ENCODE results near the gene CA5A.
A peak's percentile ranks its signal among the peaks of the same experiment; 100 is the strongest.
"Not testable (repeated sequence)": the region's sequence is repeated elsewhere in the genome, so short reads cannot be mapped to it uniquely, and the experiment has no call there.

The CA5A gene

DNA sequence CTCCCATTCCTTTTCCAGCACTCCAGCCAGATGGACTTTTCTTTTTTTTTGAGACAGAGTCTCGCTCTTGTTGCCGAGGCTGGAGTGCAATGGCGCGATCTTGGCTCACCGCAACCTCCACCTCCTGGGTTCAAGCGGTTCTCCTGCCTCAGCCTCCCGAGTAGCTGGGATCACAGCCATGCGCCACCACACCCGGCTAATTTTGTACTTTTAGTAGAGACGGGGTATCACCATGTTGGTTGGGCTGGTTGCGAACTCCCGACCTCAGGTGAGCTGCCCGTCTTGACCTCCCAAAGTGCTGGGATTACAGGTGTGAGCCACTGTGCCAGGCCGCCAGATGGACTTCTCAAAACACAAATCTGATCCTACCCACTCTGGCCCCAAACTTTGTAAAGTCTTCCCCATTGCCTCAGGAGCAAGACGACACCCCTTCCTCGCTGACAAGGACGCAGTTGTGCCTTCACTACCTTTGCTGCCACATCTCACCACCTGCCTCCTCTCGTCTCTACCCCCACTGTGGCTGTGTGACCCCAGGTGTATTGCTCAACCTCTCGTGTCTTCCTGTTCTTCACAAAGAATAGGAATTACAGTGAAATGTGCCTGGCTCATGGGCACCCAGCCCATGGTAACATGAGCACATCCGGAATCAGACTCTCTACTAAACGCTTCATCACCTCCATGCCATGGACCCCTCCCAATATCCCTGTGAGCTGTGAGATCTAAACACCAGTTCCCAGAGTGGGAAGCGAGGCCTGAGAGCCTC, 11.2 kb upstream of the CA5A start:
- DNase-seq: no peak

DNA sequence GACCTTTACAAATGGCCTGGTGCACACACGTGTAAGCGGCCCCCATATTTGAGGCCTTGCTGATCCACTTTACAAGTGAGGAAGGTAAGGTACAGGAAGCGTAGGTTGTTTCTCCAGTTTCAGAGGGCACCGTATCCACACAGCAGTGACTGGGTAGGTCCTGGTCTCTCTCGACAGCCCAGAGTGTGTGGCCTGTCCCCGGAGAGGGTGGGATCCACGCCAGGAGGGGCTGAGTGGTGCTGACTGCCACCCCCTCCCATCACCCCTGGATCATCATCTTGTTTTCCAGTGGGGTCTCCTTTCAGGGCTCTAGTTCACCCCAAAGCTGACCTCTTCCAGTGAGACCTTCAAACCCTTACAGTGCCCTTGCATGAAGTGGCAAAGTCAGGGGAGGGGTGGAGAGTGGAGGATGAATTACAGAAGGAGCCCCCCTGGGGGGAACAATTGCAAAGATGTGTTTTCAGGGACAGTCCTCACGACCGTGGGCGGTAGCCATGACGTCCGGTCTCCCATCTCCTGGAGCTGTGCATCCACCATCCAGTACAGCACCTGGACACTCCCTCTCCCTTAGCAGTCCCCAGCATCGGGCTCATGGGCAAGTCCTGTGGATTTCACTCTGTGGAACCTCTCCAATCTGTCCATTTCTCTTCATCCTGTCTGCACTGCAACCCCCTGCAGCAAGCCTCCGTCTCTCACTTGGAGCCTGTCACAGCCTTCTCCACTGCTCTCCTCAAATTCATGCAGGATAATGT, 10.4 kb upstream of the CA5A start:
- no peak for DNase-seq

DNA sequence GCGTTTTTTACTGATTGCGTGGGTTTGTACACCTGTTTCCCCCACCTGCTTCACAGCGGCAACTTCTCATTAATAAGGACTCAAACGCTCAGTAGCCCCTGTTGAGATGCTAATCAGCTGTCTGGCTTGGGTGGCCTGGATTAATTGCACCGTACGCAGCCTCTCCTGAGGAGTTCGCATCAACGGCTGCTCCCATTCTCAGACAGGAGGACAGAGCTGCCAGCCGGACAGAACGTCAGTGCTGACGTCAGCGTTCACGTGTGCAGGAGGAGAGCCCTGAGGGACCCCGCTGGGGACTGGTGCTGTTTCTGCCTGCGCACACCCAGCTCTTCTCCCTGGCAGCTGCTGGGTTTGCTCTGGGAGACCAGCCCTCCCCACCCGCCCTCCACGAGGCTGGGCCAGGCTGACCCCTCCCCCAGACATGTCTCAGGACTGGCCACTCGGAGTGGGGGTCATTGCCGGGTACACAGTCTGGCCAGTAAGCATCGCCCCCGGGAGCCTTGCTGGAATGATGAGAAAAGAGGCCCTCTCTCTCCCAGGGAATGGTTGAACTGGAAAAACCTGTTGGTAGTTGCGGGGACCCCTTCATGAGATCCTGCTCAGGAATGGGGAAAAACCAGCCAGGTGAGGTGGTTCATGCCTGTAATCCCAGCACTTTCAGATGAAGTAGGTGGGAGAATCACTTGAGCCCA, 9.2 kb upstream of the CA5A start:
- peak; percentile 85 for DNase-seq

DNA sequence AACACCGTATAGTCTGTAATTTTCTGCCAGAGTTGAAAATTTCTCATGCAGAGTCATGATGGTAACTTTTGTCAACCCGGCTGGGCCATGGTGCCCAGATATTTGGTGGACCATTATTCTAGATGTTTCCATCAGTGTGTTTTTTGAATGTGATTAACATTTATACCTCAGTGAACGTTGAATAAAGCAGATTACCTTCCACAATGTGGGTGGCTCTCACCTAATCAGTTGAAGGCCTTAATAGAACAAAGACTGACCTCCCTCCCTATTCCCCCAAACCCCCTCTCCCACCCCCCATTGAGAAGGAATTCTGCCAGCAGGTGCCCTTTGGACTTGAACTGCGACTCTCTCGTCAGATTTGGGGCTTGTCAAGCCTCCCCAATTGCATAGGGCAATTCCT, 6.4 kb upstream of the CA5A start:
- DNase-seq: no peak

DNA sequence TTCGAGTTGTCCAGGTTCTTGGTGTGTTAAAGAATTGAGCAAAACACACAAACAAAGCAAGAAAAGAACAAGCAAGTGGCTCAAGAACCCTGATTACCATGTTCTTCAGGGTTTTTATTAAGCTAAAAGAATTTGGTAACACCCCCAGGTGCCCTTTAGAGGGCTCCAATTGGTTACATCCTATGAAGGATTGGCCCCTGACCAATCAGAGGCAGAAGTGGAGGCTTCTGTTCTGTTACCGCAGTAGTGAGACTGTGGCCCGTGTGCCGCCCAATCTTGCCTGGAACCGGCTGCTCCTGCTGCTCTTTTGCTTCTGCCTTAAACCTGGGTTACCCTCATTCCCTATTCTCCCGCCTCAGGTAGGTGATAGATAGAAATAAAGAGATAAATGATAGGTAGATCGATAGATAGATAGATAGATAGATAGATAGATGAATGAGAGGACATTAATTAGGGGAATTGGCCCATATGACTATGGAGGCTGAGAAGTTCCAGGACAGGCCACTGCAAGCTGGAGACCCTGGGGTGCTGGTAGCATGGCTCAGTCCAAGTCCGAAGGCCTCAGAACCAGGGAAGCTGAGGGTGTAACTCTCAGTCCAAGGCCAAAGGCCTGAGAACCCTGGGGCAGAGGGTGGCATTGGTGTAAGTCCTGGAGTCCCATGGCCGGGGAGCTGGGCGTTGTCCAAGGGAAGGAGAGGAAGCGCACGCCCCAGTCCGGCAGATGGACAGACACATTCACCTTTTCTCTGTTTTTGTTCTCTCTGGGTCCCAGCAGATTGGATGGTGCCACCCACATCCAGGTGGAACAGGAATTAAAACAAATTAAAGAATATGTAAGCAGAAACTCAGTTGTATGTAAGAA, 3.5 kb upstream of the CA5A start:
- DNase-seq: no peak

DNA sequence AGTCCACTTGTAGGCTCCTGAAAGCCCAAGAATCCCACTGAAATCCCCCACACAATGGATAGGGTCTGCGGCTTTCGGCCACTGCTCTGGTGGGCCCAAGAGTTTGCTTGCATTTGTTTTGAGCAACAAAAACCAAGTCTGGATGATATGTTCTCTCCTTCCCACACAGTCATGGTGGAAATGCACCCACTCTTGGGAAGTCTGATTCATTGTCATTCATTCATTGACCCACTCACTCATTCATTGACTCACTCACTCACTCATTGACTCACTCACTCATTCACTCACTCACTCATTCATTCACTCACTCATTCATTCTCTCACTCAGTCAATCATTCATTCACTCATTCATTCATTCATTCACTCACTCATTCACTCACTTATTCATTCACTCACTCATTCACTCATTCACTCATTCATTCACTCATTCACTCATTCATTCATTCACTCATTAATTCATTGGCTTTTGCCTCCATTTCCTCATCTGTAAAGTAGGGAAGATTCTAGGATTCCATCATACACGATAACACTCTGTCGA, 2.2 kb upstream of the CA5A start:
- DNase-seq: no peak

DNA sequence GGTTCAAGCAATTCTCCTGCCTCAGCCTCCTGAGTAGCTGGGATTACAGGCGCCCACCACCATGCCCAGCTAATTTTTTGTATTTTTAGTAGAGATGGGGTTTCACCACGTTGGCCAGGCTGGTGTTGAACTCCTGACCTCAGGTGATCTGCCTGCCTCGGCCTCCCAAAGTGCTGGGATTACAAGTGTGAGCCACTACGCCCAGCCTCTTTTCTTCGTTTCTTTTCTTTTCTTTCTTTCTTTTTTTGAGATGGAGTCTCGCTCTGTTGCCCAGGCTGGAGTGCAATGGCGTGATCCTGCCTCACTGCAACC, 858 bp upstream of the CA5A start:
- not testable (repeated sequence) for DNase-seq

DNA sequence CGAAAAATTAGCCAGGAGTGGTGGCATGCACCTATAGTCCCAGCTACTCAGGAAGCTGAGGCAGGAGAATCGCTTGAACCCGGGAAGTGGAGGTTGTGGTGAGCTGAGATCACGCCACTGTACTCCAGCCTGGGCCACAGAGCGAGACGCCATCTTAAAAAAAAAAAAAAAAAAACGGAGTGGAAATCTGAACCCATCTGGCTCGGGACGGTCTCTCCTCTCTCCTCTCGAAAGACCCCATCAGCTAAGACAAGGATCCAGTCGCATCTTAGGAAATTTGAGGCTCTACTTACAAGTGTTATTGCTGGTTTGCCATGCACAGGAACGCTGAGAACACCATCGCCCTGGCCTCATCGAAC, 334 bp downstream of the CA5A start:
- DNase-seq: not testable (repeated sequence)

DNA sequence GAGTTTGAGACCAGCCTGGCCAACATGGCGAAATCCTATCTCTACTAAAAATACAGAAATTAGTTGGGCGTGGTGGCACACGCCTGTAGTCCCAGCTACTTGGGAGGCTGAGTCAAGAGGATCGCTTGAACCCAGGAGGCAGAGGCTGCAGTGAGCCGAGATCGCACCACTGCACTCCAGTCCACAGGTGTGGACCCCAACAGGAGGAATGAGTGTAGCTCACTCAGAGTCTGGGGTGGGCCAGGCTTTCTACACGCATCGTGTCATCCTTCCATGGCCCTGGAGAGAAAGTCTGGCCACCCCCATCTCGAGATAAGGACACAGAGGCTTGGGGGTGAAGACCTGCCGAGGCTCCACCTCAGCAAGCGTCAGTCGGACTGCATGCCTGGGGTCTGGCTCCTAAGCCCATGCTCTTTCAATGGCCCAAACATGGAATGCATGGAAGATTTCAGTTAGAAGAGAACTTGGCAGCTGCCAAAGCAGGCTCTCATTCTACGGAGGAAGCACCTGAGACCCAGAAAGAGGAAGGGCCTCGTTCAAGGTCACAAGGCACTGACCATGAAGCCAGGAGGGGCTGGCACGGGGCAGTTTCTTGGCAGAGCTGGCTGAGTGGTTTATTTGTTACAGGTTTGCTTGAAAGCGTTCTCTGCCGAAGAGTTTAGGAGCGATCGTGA, 1.4 kb downstream of the CA5A start:
- DNase-seq: not testable (repeated sequence)

DNA sequence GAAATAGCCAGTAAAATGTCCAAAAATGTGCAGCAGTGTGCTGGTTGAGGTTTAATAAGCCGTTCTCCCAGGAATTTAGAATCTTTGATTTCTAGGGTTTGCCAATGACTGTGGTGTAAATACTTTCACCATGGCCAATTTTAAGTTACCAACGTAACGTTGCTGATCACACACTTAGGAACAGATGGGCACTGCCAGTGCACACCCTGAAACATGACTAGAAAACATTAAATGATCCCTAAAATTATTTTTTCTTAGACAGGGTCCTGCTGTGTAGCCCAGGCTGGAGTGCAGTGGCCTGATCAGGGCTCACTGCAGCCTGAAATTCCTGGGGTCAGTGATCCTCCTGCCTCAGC, 3.2 kb downstream of the CA5A start:
- DNase-seq: no peak

DNA sequence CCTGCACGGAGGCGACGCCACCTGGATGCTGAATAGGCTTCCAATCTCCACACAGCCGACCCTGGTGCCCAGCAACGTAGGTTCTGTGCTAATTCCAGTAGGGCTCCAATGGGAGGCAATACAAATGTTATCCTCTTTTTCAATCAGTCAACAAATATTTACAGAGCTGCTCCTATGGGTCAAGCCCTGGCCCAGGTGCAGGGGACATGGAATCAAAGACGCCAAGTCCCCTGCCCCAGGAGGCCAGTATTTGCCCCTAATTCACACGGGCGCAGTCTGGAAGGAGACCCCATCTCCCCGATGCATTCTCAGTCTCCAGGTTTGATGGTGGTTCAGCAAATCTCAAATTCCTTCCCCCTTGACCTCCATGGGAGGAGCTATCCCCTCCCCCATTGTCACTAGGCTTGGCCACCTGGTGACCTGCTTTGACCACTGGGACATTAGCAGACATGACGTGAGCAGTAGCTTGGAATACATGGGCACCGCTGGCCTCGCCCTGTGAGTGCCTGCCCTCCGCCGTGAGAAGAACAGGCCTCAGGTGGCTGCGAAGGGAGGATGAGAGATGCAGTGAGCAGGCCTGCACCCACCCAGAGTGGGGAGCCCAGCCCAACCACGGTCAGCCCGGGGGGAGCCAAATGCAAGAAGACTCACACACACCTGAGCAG, 3.7 kb downstream of the CA5A start:
- DNase-seq: not testable (repeated sequence)

DNA sequence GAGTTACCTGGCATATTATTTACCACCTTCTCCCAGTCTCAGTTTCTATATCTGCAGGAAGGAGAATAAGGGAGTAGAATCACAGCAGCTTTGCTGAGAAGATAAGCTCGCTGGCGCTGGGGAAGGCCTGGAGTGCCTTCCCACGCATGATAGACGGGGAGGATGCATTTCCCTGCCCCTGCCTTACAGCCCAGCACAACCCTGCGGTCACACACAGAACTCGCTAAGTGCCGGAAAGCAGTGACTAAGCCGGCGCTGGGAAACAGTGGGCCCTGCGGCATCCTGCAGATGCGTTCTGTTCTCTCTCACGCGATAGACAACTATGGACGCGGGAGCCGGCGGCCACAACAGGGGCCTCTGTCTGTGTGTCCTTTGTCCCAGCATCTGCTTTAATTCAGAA, 4.8 kb downstream of the CA5A start:
- no peak for DNase-seq

DNA sequence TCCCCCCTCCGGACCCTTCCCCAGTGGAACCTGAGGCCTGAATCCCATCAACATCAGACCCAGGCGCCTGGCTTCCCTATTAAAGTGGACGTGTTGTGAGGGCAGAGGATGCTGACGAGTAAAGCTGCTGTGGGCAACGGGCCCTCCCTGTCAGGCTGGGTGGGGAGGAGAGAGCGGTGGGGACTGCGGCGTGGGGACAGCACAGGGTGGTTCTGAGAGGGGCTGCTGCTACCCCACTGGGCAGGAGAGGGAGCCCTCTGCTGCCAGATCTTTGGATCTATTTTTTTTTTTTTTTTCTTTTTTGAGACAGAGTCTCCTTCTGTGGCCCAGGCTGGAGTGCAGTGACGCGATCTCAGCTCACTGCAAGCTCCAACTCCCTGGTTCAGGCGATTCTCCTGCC, 5.9 kb downstream of the CA5A start:
- no peak for DNase-seq

DNA sequence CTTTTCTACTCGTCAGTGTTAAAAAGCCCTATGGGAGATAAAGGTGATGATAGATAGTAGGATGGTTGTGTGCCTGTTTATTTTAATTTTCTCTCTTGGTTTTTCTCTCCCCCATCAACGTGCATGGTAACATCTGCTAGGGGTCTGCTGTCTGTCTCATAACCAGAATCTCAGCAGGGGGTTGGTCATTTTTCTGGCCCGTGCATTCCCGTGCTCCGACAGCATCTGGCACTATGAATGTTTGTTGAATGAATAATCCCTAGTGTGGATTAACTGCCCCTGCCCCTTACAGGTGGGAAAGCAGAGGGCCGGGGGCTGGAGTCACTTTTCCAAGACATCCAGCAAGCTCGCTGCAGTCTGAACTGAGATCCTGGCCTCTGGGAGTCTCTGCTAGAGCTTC, 6.3 kb downstream of the CA5A start:
- no peak for DNase-seq

DNA sequence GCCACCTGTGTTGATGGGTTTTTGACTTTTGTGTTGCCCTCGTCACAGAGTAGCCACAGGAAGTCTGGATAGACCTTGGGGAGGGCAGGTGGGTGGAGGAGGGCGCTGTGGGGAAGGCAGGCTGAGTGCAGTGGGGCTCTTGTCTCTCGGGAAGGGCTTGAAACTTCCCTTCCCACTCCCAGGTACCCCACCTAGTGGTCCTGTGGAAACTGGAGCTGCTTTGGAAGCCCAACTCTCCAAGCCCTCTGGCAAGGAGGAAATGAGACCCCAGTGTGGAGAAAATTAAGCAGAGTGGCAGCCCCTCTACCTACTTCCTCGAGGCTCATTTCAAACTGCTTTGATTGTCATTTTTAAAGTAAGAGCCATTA, 9.2 kb downstream of the CA5A start:
- DNase-seq: no peak

DNA sequence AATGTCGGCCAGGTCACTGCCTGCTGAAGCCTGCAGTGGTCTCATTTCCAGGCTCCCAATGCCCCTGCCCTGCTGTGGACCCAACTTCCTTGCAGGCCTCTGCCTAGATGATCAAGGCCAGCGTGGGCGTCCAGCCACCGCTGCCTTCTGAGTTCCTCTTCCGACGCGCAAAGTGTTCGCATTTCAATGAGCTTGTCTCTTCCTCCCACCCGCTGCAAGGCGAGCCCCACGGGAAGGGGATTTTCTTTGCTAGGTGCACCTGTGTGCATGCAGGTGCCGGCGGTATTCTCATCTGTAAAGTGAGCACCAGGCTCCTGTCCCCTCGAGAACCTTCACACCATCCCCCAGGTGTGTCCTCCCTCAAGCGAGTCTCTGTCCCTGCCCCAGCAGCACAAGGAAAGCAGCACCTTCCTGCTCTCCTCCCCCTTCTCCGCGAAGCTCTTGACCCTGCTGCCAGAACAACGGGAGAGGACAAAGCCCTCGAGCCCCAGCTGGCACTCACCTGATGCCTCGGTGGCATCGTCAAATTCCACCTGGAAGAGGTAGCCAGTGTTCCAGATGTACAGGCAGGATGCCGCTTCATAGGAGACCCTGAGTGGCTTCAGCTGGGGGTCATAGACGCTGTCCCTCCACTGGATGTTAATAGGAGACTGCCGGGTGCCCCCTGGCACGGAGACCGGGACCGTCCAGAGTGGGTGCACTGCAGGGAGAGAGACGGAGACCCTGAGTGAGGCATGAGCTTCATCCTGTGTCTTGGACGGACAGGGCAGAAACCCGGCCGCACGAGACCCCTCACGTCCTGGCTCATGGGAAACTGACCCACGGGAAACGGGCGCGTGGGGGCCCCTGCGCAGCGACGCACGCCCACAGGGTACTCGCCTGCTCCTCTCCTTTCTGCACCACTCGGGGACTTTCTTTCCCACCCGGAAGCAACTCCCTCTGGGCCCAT, 9.8 kb downstream of the CA5A start:
- no peak for DNase-seq

DNA sequence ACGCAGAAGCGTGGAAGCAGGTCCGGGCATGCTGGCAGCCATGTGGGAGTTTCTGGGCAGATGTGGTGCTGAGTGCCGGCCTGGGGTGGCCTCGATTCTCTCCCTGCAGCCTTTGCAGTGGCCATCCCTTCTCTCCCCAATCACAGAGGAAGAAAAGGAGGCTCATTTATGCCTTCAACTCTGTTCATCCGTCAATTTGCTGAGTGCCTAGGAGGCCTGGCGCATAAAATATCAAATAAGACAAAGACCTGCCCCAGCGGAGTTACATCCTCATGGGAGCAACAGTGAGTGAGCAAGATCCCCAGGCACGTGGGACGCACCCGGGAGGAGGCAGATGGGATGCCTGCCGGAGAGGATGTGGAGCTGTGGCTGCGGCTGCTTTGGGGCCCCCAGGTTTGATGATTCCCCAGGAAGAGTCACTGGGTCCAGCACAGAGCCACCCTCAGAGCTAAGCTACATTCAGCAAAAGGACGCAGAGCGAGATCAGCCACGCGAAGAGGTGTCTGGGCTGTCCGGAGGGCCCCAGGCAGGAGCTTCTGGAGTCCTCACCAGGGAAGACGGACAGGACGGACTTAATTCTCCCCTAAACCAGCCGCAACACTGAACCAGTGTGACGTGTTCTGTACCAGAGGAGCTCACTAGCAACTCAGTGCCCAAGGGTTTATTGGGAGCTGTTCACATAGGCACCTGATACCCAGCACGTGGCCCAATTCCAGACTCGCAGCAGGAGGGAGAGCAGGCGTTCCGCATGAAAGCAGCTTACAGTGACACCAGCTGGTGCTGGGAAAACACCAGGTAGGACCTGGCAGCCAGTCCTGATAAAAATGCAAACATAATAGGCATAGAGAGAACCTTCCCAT, 11.3 kb downstream of the CA5A start:
- DNase-seq: no peak

DNA sequence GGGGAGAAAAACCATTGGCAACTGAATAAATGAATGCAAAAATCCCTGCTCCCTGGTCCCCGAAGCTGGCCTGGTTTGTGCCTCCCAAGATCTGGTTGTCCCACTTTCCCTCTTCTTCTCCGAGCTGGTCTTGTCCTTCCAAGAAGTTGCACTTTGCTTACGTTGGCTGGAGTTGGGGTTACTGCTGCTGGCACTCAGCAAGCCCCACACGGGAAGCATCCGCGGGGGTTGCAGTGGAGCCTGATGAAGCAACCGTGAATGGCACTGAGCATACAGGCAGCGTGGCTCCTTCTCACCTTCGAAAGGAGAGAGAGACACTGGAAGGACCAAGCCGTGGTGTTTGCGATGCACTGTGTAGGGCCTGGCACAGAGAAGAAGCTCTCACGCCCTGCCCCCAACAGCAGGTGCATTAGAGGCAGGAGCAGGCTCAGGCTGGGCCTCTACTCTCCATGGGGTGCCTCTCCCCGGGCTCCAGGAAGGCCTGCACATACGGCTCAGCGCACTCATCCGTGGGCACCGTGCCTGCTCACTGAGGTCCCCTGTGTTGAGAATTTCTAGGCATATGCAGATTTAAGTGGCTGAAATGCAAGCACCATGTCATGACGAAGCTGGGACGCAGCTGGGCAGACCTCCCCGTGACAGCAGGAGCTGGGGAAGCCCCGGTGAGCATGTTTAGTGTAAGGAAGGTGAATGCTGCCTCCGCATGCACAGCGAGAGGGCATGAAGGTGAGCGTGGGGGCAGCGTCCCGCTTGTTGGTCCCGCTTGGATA, 12.1 kb downstream of the CA5A start:
- no peak for DNase-seq

Data from NCI-H1436 treated with DMSO at 0.1 percent for 48 hours (cell line).